Kidney epithelial cell (primary cell): ENCODE measurements around the gene TMEM187. TPM values are rescaled to one million over a fixed set of nuclear protein-coding genes. Genes with fewer than 3 reads are reported as not detected.

ENCODE experiments used
- DNase-seq: peaks from one replicate; pipeline ENCODE4 v3.0.0-alpha.2; 2010; ENCODE audit warnings: low read depth
- H3K27me3 ChIP-seq: 2 replicates; pipeline ENCODE4 v1.6.0; 2011; ENCODE audit warnings: low read length; ENCODE audit not compliant: control insufficient read depth, insufficient read depth
- H3K36me3 ChIP-seq: 2 replicates; pipeline ENCODE4 v1.5.1; 2011; ENCODE audit warnings: low read length; ENCODE audit not compliant: control insufficient read depth, insufficient read depth
- H3K4me3 ChIP-seq: 2 replicates; pipeline ENCODE4 v1.5.1; 2011; ENCODE audit warnings: low read depth, mild to moderate bottlenecking, control low read depth, low read length
- total RNA-seq: library from RNA; depleted of rRNA; stranded (reverse); fragments of >200 nt; gene quantifications from 2 replicates; pipeline ENCODE4 v1.2.3, GENCODE V29; 2015
- TF ChIP-seq, protein P1 (sequence below): IDR thresholded peaks from 2 replicates; pipeline ENCODE4 v1.5.1; 2011; ENCODE audit warnings: mild to moderate bottlenecking, moderate library complexity, low read length, control low read depth, inconsistent platforms; ENCODE audit not compliant: insufficient read depth, poor library complexity, severe bottlenecking

The TMEM187 gene
- total RNA-seq, 1 donor from 2014 or later = 6.7 TPM

DNA sequence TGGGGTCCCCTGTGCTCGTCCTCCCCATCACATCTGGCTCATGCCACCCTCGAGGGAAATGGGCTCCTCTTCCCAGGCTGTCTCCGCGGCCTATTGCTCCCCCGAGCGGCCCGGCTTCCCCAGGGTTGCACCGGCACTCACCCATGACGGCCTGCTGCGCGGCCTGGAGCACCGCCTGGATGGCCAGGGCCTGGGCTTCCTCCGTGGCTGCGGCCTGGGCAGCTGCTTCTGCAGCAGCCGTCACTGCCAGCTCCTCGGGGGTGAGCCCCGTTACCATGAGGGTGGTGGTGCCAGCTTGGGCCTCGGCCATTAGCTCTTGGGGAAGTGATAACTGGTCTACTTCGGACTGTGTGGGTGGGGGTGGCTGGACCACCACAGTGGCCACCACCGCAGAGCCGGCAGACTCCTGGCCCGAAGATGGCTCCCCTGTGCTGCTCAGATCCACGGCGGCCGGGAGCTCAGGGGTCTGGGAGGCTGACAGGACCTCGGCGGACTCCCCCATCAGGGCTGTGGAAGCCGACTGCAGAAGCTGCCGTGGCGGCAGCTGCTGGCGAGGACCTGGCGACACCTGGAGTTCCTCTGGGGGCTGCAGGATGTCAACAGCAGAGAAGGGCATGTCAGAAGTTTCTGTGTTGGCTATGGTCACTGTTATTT, 20.1 kb upstream of the TMEM187 start:
- no peak for DNase-seq
- H3K36me3 ChIP-seq = peaks cover 7% of the 10 kb centered on the region
- no peaks in the 10 kb centered on the region for H3K27me3 ChIP-seq
- TF ChIP-seq, protein P1, sequence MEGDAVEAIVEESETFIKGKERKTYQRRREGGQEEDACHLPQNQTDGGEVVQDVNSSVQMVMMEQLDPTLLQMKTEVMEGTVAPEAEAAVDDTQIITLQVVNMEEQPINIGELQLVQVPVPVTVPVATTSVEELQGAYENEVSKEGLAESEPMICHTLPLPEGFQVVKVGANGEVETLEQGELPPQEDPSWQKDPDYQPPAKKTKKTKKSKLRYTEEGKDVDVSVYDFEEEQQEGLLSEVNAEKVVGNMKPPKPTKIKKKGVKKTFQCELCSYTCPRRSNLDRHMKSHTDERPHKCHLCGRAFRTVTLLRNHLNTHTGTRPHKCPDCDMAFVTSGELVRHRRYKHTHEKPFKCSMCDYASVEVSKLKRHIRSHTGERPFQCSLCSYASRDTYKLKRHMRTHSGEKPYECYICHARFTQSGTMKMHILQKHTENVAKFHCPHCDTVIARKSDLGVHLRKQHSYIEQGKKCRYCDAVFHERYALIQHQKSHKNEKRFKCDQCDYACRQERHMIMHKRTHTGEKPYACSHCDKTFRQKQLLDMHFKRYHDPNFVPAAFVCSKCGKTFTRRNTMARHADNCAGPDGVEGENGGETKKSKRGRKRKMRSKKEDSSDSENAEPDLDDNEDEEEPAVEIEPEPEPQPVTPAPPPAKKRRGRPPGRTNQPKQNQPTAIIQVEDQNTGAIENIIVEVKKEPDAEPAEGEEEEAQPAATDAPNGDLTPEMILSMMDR = no peak
- H3K4me3 ChIP-seq = no peak overlapping the region

DNA sequence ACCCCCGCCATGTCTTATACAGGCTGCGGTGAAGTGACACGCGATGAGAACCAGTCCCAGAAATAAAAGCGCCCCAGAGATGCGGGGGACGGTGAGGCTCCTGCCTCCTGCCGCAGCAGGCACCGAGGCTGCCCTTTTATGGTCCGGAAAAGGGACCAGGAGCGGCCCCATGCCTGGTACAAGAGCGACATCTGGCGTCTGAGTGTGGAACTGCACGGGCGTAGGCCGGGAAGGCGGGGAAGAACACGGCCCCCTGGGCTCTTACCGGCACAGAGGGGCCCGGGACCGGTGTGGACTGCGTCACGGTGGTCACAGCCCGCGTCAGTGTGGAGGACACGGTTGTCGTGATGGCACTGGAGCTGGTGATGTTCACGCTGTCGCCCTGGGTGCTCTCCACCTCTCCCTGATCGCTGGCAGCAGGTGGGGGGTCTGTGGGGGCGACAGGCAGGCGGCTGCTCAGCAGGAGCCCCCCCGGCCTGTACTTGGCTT, 19.2 kb upstream of the TMEM187 start:
- DNase-seq = no peak
- Histone ChIP-seq H3K36me3 (peaks cover 10% of the 10 kb centered on the region), H3K27me3 (no peaks in the 10 kb centered on the region), H3K4me3 (no peak overlapping the region)
- TF ChIP-seq, protein P1 = peak; percentile 87

DNA sequence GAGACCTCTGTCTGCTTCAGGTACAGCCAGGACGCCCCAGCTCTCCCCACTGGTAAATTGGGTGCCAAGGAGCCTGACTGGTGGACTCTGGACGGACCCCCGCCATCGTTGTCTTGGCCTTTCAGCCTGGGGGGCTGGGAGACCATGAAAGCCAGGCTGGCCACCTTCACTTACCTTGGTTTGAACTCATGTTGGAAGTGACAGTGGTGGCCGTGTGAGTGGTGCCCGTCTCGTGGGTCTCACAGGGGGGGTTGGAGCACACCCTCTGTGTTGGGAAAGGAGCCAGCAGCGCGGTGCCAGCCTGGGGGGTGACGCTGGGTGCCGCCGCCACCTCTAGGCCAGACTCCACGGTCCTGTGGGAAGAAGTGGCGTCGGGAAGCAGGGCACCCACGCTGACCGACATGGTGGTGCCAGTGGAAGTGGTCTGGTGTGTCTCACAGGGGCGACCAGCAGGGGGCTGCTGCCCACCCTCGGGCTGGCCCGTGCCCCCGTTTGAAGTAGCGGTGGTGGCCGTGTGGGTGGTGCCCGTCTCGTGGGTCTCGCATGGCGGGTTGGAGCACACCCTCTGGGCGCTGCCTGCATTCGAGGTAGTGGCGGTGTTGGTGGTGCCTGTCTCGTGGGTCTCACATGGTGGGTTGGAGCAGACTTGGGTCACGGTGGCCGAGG, 18.5 kb upstream of the TMEM187 start:
- H3K36me3 ChIP-seq = peaks cover 10% of the 10 kb centered on the region
- TF ChIP-seq, protein P1 = no peak
- H3K4me3 ChIP-seq = no peak overlapping the region
- no peak for DNase-seq
- H3K27me3 ChIP-seq = no peaks in the 10 kb centered on the region

DNA sequence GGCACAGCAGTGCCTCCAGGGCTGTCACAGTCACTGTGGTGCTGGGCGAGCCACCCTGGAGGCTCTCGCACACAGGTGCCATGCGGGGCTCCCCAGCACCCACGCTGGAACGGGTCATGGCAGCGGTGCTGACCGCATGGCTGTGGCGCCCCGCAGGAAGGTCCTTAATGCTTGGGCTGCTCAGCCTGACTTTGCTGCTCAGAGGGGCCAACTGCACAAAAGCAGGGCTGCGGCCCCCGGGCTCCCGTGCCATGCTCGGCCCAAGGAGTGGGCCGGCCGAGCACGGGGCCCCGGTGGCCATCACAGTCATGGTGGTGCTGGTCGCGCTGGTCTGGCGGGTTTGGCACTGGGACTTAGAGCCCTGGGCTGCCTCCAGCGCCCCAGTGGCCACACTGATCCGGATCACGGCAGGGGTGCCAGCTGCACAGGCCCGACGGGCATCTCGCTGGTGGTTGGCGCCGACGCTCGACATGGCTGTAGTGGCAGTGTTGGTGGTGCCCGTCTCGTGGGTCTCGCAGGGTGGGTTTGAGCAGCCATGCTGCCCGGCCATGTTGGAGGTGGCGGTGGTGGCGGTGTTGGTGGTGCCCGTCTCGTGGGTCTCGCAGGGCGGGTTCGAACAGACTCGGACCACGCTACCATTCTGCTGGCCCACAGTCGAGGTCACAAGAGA, 17.9 kb upstream of the TMEM187 start:
- peaks cover 10% of the 10 kb centered on the region for H3K36me3 ChIP-seq
- H3K27me3 ChIP-seq = no peaks in the 10 kb centered on the region
- TF ChIP-seq, protein P1 = no peak

DNA sequence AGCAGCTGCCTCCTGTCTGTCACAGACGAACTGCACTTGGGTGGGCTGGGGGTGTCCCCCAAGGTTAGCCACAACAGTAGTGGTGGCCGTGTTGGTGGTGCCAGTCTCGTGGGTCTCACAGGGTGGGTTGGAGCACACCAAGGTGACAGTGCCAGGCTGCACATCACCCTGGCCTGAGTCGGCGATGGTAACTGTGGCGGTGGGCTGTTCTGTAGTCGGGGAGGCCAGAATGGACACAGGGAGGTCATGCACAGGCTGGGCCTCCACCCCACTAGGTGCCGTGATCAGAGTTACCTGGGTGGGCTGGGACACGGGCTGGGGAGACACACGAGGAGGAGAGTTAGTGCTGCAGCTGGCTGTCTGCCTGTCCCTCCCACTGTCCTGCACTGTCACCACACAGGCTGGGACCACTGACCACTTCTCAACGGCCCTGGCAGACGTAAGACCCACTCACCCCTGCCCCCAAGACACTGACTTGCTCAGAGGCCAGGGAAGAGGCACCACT, 17.3 kb upstream of the TMEM187 start:
- TF ChIP-seq, protein P1 = no peak
- Histone ChIP-seq H3K4me3 (no peak overlapping the region), H3K36me3 (peaks cover 10% of the 10 kb centered on the region), H3K27me3 (no peaks in the 10 kb centered on the region)
- DNase-seq = no peak

More for the DNA sequence above, 17.9 kb upstream of the TMEM187 start:
- no peak for DNase-seq
- no peak overlapping the region for H3K4me3 ChIP-seq
